Astrocyte (in vitro differentiated cells and primary cell): ENCODE results near the gene PPP2R2C. TPM values are rescaled to one million over a fixed set of nuclear protein-coding genes. Genes with fewer than 3 reads are reported as not detected.

Source experiments
- DNase-seq: peaks from one replicate; pipeline ENCODE4 v3.0.0-alpha.2; 2010; ENCODE audit warnings: low read depth
- FAIRE-seq: peaks from 2 replicates; lab custom pipeline; 2011; peaks lifted over from hg19 to GRCh38; lab: Jason Lieb, UNC
- H2AFZ ChIP-seq: 2 replicates; pipeline ENCODE4 v1.6.0; 2012; ENCODE audit warnings: low read depth, low read length, inconsistent platforms
- H3K27ac ChIP-seq: 2 replicates; pipeline ENCODE4 v1.5.1; 2011; ENCODE audit warnings: low read depth, low read length, inconsistent platforms
- H3K27me3 ChIP-seq: 2 replicates; pipeline ENCODE4 v1.6.0; 2011; ENCODE audit warnings: low read length, inconsistent platforms; ENCODE audit not compliant: insufficient read depth
- H3K36me3 ChIP-seq: 2 replicates; pipeline ENCODE4 v1.5.1; 2011; ENCODE audit warnings: low read length, inconsistent platforms; ENCODE audit not compliant: insufficient read depth
- H3K4me1 ChIP-seq: 2 replicates; pipeline ENCODE4 v1.5.1; 2011; ENCODE audit warnings: low read length, inconsistent platforms; ENCODE audit not compliant: insufficient read depth
- H3K4me2 ChIP-seq: 2 replicates; pipeline ENCODE4 v1.6.0; 2012; ENCODE audit warnings: low read length, inconsistent platforms
- H3K4me3 ChIP-seq: 2 replicates; pipeline ENCODE4 v1.5.1; 2011; ENCODE audit warnings: low read depth, mild to moderate bottlenecking, low read length, inconsistent platforms; ENCODE audit not compliant: insufficient read depth
- H3K79me2 ChIP-seq: 2 replicates; pipeline ENCODE4 v1.6.0; 2012; ENCODE audit warnings: mild to moderate bottlenecking, low read length, inconsistent platforms; ENCODE audit not compliant: insufficient read depth
- H3K9ac ChIP-seq: 2 replicates; pipeline ENCODE4 v1.6.0; 2012; ENCODE audit warnings: mild to moderate bottlenecking, low read length, inconsistent platforms
- H3K9me3 ChIP-seq: 2 replicates; pipeline ENCODE4 v1.5.1; 2012; ENCODE audit warnings: low read depth, mild to moderate bottlenecking, low read length, inconsistent platforms; ENCODE audit not compliant: insufficient read depth
- H4K20me1 ChIP-seq: 2 replicates; pipeline ENCODE4 v1.6.0; 2012; ENCODE audit warnings: low read length, inconsistent platforms; ENCODE audit not compliant: insufficient read depth
- H3K27ac Mint-ChIP-seq: one replicate; pipeline ENCODE4 v1.8.0; 2021; ENCODE audit warnings: mild to moderate bottlenecking, mixed read lengths; ENCODE audit not compliant: unreplicated experiment
- H3K27me3 Mint-ChIP-seq: one replicate; pipeline ENCODE4 v1.8.0; 2021; ENCODE audit warnings: low read depth, mixed read lengths; ENCODE audit not compliant: unreplicated experiment
- H3K36me3 Mint-ChIP-seq: one replicate; pipeline ENCODE4 v1.8.0; 2021; ENCODE audit warnings: low read depth, mixed read lengths; ENCODE audit not compliant: unreplicated experiment
- H3K4me1 Mint-ChIP-seq: one replicate; pipeline ENCODE4 v1.8.0; 2021; ENCODE audit warnings: low read depth, mixed read lengths; ENCODE audit not compliant: unreplicated experiment
- H3K4me3 Mint-ChIP-seq: one replicate; pipeline ENCODE4 v1.8.0; 2021; ENCODE audit warnings: mild to moderate bottlenecking, moderate library complexity, mixed read lengths; ENCODE audit not compliant: unreplicated experiment
- H3K9me3 Mint-ChIP-seq: one replicate; pipeline ENCODE4 v1.8.0; 2021; ENCODE audit warnings: mild to moderate bottlenecking, mixed read lengths; ENCODE audit not compliant: unreplicated experiment
- CTCF ChIP-seq: IDR thresholded peaks from 2 replicates; pipeline ENCODE4 v1.5.1; 2011; ENCODE audit warnings: low read depth, mild to moderate bottlenecking, inconsistent platforms, low read length, moderate library complexity; ENCODE audit not compliant: insufficient read depth
- EZH2 ChIP-seq: IDR thresholded peaks from 2 replicates; pipeline ENCODE4 v1.6.1; 2012; ENCODE audit warnings: mild to moderate bottlenecking, low read length, inconsistent platforms; ENCODE audit not compliant: insufficient read depth
- total RNA-seq: library from RNA; stranded (reverse); gene quantifications from 2 replicates; pipeline ENCODE4 v1.2.1, GENCODE V29; 2021

Gene PPP2R2C
- total RNA-seq, 1 donor from 2014 or later = 1.1 TPM

- H3K27me3 Mint-ChIP-seq = no peaks in the 10 kb centered on the region
- Histone ChIP-seq H3K27me3 (no peaks in the 10 kb centered on the region), H4K20me1 (no peaks in the 10 kb centered on the region), H2AFZ (no peak overlapping the region), H3K9me3 (no peaks in the 10 kb centered on the region), H3K27ac (no peak overlapping the region), H3K4me1 (no peaks in the 10 kb centered on the region), H3K79me2 (no peaks in the 10 kb centered on the region), H3K4me3 (no peak overlapping the region), H3K9ac (no peak overlapping the region), H3K36me3 (peaks cover 7% of the 10 kb centered on the region), H3K4me2 (no peak overlapping the region)
- FAIRE-seq (no peak), DNase-seq (no peak)
- TF ChIP-seq CTCF = no peak
- TF ChIP-seq EZH2 = no peak
- H3K36me3 Mint-ChIP-seq = peaks cover 48% of the 10 kb centered on the region
- H3K4me1 Mint-ChIP-seq = no peaks in the 10 kb centered on the region
- no peaks in the 10 kb centered on the region for H3K9me3 Mint-ChIP-seq
- no peak overlapping the region for H3K27ac Mint-ChIP-seq
- no peak overlapping the region for H3K4me3 Mint-ChIP-seq
These were observed 179.3 kb downstream of the PPP2R2C start for GRCh38 chr4:6293097-6293445.

GRCh38 chr4:6292376-6293096 lies 179.9 kb downstream of the PPP2R2C start:
- Histone ChIP-seq H3K4me3 (no peak overlapping the region), H3K27ac (no peak overlapping the region), H3K79me2 (no peaks in the 10 kb centered on the region), H2AFZ (no peak overlapping the region), H3K27me3 (no peaks in the 10 kb centered on the region), H3K4me2 (no peak overlapping the region), H3K4me1 (no peaks in the 10 kb centered on the region), H3K9me3 (no peaks in the 10 kb centered on the region), H3K9ac (no peak overlapping the region), H4K20me1 (no peaks in the 10 kb centered on the region), H3K36me3 (peaks cover 7% of the 10 kb centered on the region)
- DNase-seq (no peak), FAIRE-seq (no peak)
- H3K4me3 Mint-ChIP-seq = no peak overlapping the region
- no peak overlapping the region for H3K27ac Mint-ChIP-seq
- TF ChIP-seq EZH2 (no peak), CTCF (no peak)
- no peaks in the 10 kb centered on the region for H3K27me3 Mint-ChIP-seq
- H3K9me3 Mint-ChIP-seq = no peaks in the 10 kb centered on the region
- peaks cover 48% of the 10 kb centered on the region for H3K36me3 Mint-ChIP-seq
- no peaks in the 10 kb centered on the region for H3K4me1 Mint-ChIP-seq

GRCh38 chr4:6291784-6292297 lies 180.6 kb downstream of the PPP2R2C start:
- Histone ChIP-seq H3K4me2 (no peak overlapping the region), H3K4me1 (no peaks in the 10 kb centered on the region), H3K27ac (no peak overlapping the region), H3K36me3 (peaks cover 7% of the 10 kb centered on the region), H2AFZ (no peak overlapping the region), H4K20me1 (peaks cover 3% of the 10 kb centered on the region), H3K4me3 (no peak overlapping the region), H3K27me3 (no peaks in the 10 kb centered on the region), H3K9me3 (no peaks in the 10 kb centered on the region), H3K9ac (no peak overlapping the region), H3K79me2 (no peaks in the 10 kb centered on the region)
- DNase-seq (no peak), FAIRE-seq (no peak)
- Mint-ChIP-seq H3K4me3 (no peak overlapping the region), H3K27ac (no peak overlapping the region), H3K9me3 (no peaks in the 10 kb centered on the region), H3K36me3 (peaks cover 46% of the 10 kb centered on the region), H3K27me3 (no peaks in the 10 kb centered on the region), H3K4me1 (no peaks in the 10 kb centered on the region)
- no peak for TF ChIP-seq CTCF
- no peak for TF ChIP-seq EZH2
